C4-2B (cell line): ENCODE data around the gene CARMIL1.

ENCODE experiments used
- CTCF ChIP-seq: fragments of 450-650 bp; conservative IDR thresholded peaks from 2 replicates; pipeline ENCODE4 v1.5.1; 2017; ENCODE audit warnings: mild to moderate bottlenecking
- ZFX ChIP-seq: fragments of 450-650 bp; IDR thresholded peaks from 2 replicates; pipeline ENCODE4 v1.6.1; 2017

GRCh38 chr6:25452031-25452430 lies 172.9 kb downstream of the CARMIL1 start:
- TF ChIP-seq CTCF: no peak
- TF ChIP-seq ZFX: no peak
